GM12878 (cell line): Measurements from ENCODE around the gene ZNF425. TPM values are rescaled to one million over a fixed set of nuclear protein-coding genes. Genes with fewer than 3 reads are reported as not detected.

Experiments used
- BACH1 ChIP-seq: fragments of 450-650 bp; IDR thresholded peaks from 2 replicates; pipeline ENCODE4 v1.6.1; 2017; ENCODE audit warnings: mild to moderate bottlenecking, borderline replicate concordance
- BCL3 ChIP-seq: IDR thresholded peaks from 2 replicates; pipeline ENCODE4 v1.6.1; 2011; ENCODE audit warnings: borderline replicate concordance, low read depth, mild to moderate bottlenecking, moderate library complexity, low read length; ENCODE audit not compliant: insufficient read depth, poor library complexity, severe bottlenecking
- BHLHE40 ChIP-seq, 2 experiments: fragments of 450-650 bp in 1 of 2; IDR thresholded peaks; 2 replicates each; pipeline ENCODE4 v1.6.1; 2011 to 2017; ENCODE audit warnings: low read depth in 2 of 2, borderline replicate concordance in 1 of 2, improper control_type of control experiment in 1 of 2, low read length in 1 of 2, mild to moderate bottlenecking in 1 of 2
- BRCA1 ChIP-seq: IDR thresholded peaks from 2 replicates; pipeline ENCODE4 v1.6.1; 2011; ENCODE audit warnings: low read depth, low read length, improper control_type of control experiment
- CHD2 ChIP-seq: IDR thresholded peaks from 2 replicates; pipeline ENCODE4 v1.6.1; 2011; ENCODE audit warnings: low read depth, low read length, improper control_type of control experiment, borderline replicate concordance
- EGR1 ChIP-seq, 2 experiments: IDR thresholded peaks; 1 replicate in 1 of 2; 2 replicates in 1 of 2; pipeline ENCODE4 v1.6.1; 2011 to 2012; ENCODE audit warnings: low read depth in 2 of 2, low read length in 2 of 2, borderline replicate concordance in 1 of 2, mild to moderate bottlenecking in 1 of 2, moderate library complexity in 1 of 2
- GATAD2B ChIP-seq: fragments of 450-650 bp; conservative IDR thresholded peaks from 2 replicates; pipeline ENCODE4 v1.6.1; 2017; ENCODE audit warnings: low read depth, mild to moderate bottlenecking, moderate library complexity
- KAT2A ChIP-seq: conservative IDR thresholded peaks from 2 replicates; pipeline ENCODE4 v1.6.1; 2011; ENCODE audit warnings: low read depth, low read length; ENCODE audit not compliant: control insufficient read depth
- LARP7 ChIP-seq: fragments of 450-650 bp; IDR thresholded peaks from 2 replicates; pipeline ENCODE4 v1.6.1; 2017; ENCODE audit warnings: mild to moderate bottlenecking
- SIN3A ChIP-seq: IDR thresholded peaks from 2 replicates; pipeline ENCODE4 v1.6.1; 2012; ENCODE audit warnings: low read depth, low read length, improper control_type of control experiment
- SMC3 ChIP-seq: IDR thresholded peaks from 2 replicates; pipeline ENCODE4 v1.6.1; 2011; ENCODE audit warnings: low read length, improper control_type of control experiment, borderline replicate concordance
- SUPT20H ChIP-seq: IDR thresholded peaks from 2 replicates; pipeline ENCODE4 v1.6.1; 2011; ENCODE audit warnings: low read depth, mild to moderate bottlenecking, low read length, moderate library complexity, borderline replicate concordance; ENCODE audit not compliant: control insufficient read depth
- TAF1 ChIP-seq: IDR thresholded peaks from 2 replicates; pipeline ENCODE4 v1.6.1; 2011; ENCODE audit warnings: mild to moderate bottlenecking, low read depth, low read length, borderline replicate concordance
- WRNIP1 ChIP-seq: IDR thresholded peaks from 2 replicates; pipeline ENCODE4 v1.6.1; 2011; ENCODE audit warnings: low read depth, low read length, improper control_type of control experiment, borderline replicate concordance
- polyA plus RNA-seq, 11 experiments: library from polyadenylated mRNA; depleted of rRNA in 4 of 11; unstranded in 6 of 11; stranded (reverse) in 5 of 11; fragments of >200 nt; fragmentation: Nextera tagmentation in 4 of 11; fragmentation: Illumina TruSeq in 1 of 11; extraction: Ambion mirVana in 4 of 11; extraction: Trizol in 1 of 11; gene quantifications; 1 replicate in 1 of 11; 2 replicates in 10 of 11; pipeline versions ENCODE4 v1.2.1 to v1.2.3, GENCODE V29; 2011 to 2016; ENCODE audit warnings: inconsistent platforms in 2 of 11, missing spikeins in 2 of 11, low read depth in 1 of 11
- total RNA-seq, 4 experiments: library from RNA; depleted of rRNA in 3 of 4; stranded (reverse); fragments of >200 nt in 3 of 4; fragmentation: Illumina TruSeq in 1 of 4; extraction: Trizol in 1 of 4; gene quantifications; 2 replicates each; pipeline versions ENCODE4 v1.2.1 to v1.2.3, GENCODE V29; 2013 to 2021
- TF ChIP-seq, protein P1 (sequence below), 3 experiments: IDR thresholded peaks in 2 of 3; conservative IDR thresholded peaks in 1 of 3; 2 replicates each; pipeline ENCODE4 v1.5.1; 2011; ENCODE audit warnings: low read depth in 3 of 3, low read length in 3 of 3, mild to moderate bottlenecking in 3 of 3, control low read depth in 2 of 3, moderate library complexity in 2 of 3, inconsistent platforms in 1 of 3, mixed read lengths in 1 of 3; ENCODE audit not compliant: control insufficient read depth in 2 of 3, insufficient read depth in 1 of 3; ENCODE audit errors: extremely low read depth in 1 of 3
- TF ChIP-seq, protein P2 (sequence below): IDR thresholded peaks from 2 replicates; pipeline ENCODE4 v1.6.1; 2012; ENCODE audit warnings: improper control_type of control experiment, low read depth, low read length; ENCODE audit not compliant: insufficient replicate concordance

Gene ZNF425
- total and polyA plus RNA-seq, 10 of the 15 experiments (the other 5 are each of a cell fraction or from before 2014, with no cell fraction given): 0.19 to 1.8 (median 0.91) TPM

- TF ChIP-seq BCL3: peak; percentile 73
- peak; percentile 94 for TF ChIP-seq BACH1
- TF ChIP-seq, protein P1, sequence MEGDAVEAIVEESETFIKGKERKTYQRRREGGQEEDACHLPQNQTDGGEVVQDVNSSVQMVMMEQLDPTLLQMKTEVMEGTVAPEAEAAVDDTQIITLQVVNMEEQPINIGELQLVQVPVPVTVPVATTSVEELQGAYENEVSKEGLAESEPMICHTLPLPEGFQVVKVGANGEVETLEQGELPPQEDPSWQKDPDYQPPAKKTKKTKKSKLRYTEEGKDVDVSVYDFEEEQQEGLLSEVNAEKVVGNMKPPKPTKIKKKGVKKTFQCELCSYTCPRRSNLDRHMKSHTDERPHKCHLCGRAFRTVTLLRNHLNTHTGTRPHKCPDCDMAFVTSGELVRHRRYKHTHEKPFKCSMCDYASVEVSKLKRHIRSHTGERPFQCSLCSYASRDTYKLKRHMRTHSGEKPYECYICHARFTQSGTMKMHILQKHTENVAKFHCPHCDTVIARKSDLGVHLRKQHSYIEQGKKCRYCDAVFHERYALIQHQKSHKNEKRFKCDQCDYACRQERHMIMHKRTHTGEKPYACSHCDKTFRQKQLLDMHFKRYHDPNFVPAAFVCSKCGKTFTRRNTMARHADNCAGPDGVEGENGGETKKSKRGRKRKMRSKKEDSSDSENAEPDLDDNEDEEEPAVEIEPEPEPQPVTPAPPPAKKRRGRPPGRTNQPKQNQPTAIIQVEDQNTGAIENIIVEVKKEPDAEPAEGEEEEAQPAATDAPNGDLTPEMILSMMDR (IDR thresholded peaks at IDR 0.05 in 2 of 3, conservative IDR thresholded peaks at IDR 0.05 in 1 of 3; ENCODE audit: control insufficient read depth in 2 of 3, extremely low read depth in 1 of 3, insufficient read depth in 1 of 3, low read depth in 3 of 3, low read length in 3 of 3): peak; percentile 57 to 67 (median 60); a peak in 5 of 6 replicates
- TF ChIP-seq SIN3A: peak; percentile 86; the same call in 1 of the 2 replicates
- TF ChIP-seq BRCA1: no peak
- TF ChIP-seq, protein P2, sequence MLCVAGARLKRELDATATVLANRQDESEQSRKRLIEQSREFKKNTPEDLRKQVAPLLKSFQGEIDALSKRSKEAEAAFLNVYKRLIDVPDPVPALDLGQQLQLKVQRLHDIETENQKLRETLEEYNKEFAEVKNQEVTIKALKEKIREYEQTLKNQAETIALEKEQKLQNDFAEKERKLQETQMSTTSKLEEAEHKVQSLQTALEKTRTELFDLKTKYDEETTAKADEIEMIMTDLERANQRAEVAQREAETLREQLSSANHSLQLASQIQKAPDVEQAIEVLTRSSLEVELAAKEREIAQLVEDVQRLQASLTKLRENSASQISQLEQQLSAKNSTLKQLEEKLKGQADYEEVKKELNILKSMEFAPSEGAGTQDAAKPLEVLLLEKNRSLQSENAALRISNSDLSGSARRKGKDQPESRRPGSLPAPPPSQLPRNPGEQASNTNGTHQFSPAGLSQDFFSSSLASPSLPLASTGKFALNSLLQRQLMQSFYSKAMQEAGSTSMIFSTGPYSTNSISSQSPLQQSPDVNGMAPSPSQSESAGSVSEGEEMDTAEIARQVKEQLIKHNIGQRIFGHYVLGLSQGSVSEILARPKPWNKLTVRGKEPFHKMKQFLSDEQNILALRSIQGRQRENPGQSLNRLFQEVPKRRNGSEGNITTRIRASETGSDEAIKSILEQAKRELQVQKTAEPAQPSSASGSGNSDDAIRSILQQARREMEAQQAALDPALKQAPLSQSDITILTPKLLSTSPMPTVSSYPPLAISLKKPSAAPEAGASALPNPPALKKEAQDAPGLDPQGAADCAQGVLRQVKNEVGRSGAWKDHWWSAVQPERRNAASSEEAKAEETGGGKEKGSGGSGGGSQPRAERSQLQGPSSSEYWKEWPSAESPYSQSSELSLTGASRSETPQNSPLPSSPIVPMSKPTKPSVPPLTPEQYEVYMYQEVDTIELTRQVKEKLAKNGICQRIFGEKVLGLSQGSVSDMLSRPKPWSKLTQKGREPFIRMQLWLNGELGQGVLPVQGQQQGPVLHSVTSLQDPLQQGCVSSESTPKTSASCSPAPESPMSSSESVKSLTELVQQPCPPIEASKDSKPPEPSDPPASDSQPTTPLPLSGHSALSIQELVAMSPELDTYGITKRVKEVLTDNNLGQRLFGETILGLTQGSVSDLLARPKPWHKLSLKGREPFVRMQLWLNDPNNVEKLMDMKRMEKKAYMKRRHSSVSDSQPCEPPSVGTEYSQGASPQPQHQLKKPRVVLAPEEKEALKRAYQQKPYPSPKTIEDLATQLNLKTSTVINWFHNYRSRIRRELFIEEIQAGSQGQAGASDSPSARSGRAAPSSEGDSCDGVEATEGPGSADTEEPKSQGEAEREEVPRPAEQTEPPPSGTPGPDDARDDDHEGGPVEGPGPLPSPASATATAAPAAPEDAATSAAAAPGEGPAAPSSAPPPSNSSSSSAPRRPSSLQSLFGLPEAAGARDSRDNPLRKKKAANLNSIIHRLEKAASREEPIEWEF: peak; percentile 33
- TF ChIP-seq EGR1 (IDR thresholded peaks at IDR 0.05; ENCODE audit: borderline replicate concordance in 1 of 2, low read depth in 2 of 2, low read length in 2 of 2): peak in 1 of 2 experiments; percentile 78; a peak in 2 of 3 replicates
- no peak for TF ChIP-seq SUPT20H
- peak in 1 of 2 experiments; percentile 66; a peak in 2 of 4 replicates for TF ChIP-seq BHLHE40 (IDR thresholded peaks at IDR 0.05; ENCODE audit: borderline replicate concordance in 1 of 2, low read depth in 2 of 2, low read length in 1 of 2)
- TF ChIP-seq CHD2: peak; percentile 78
- TF ChIP-seq SMC3: no peak
- TF ChIP-seq LARP7: peak; percentile 96
- no peak; the same call in 1 of the 2 replicates for TF ChIP-seq TAF1
- TF ChIP-seq WRNIP1: no peak
- no peak for TF ChIP-seq KAT2A
- TF ChIP-seq GATAD2B: peak; percentile 97
Measured at GRCh38 chr7:149147072-149147751, 21.1 kb upstream of the ZNF425 start, which contains the start of gene ZNF398 (continued).
